Non-pigmented ciliary epithelial cell (primary cell): ENCODE results near the gene BRAT1.
"Not testable (repeated sequence)": the region's sequence is repeated elsewhere in the genome, so short reads cannot be mapped to it uniquely, and the experiment has no call there.

Experiments
- DNase-seq: peaks from one replicate; pipeline ENCODE4 v3.0.0-alpha.2; 2010; ENCODE audit warnings: low read depth

Gene BRAT1

DNA sequence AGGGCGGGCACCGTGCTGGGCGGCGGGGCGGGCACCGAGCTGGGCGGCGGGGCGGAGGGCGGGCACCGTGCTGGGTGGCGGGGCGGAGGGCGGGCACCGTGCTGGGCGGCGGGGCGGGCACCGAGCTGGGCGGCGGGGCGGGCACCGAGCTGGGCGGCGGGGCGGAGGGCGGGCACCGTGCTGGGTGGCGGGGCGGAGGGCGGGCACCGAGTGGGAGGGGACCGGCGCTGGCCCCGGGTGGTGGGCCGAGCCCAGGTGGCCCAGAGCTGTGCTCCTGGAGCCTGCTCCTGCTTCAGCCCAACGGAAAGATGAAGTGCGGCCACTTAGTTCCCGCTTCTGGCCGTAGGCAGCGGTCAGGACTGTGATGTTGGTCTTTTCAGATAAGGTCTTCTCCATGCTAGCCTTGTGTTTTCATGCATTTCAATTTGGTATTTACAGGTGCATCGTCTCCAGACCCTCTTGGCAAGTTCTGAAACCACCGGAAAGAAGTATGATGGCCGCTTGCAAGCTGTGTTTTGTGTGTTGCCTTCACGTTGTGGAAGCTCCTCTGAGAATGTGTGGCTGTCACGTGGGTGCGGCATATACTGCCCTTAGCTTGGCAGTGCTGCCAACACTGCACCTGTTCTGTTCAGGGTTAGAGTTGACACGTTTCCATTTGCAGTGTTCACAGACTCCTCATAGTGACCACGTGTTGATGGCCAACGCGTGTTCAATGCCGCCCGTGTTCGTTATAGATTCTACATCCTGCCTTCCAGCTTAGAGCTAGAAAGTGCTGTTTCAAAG lies 28.7 kb upstream of the BRAT1 start:
- DNase-seq = no peak

- DNase-seq = no peak
Measured at GRCh38 chr7:2582006-2582735, 26.8 kb upstream of the BRAT1 start.

DNA sequence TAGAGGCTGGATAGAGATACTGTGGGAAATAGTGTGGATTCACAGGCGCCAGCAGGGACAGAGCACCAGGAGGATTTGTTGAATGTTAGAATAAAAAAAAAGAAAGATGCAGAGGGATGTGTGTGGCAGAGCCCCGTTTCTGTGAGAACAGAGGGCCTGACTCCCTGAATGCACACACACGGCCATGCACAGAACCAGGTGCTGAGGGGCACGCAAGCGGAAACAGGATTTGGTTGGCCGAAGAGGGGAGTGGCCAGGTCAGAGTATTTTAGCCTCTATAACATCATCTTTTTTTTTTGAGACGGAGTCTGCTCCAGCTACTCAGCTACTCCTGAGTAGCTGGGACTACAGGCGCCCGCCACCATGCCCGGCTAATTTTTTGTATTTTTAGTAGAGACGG lies 25.3 kb upstream of the BRAT1 start:
- DNase-seq = no peak

DNA sequence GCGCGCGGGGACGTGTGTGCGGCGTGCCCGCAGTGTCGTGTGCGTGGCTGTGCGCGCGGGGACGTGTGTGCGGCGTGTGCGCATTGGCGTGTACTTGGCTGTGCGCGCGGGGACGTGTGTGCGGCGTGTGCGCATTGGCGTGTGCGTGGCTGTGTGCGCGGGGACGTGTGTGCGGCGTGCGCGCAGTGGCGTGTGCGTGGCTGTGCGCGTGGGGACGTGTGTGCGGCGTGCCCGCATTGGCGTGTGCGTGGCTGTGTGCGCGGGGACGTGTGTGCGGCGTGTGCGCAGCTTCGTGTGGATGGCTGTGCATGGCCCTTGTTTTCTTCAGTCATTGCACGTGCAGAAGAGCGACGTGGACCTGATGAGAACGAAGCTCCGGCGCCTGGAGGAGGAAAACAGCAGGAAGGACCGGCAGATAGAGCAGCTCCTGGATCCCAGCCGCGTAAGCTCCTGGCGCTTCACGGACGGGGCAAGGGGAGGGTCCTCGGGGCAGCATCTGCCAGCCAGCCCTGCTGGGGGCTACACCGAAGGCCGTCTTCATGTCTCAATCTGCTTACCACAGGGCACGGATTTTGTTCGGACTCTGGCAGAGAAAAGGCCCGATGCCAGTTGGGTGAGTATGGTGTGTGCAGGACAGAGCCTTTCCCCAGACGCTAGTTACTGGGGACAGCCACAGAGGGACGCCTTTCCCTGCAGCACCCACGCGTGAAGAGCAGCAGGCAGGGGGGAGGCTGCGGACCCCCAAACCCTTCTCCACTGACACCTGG lies 22.8 kb upstream of the BRAT1 start:
- no peak for DNase-seq

DNA sequence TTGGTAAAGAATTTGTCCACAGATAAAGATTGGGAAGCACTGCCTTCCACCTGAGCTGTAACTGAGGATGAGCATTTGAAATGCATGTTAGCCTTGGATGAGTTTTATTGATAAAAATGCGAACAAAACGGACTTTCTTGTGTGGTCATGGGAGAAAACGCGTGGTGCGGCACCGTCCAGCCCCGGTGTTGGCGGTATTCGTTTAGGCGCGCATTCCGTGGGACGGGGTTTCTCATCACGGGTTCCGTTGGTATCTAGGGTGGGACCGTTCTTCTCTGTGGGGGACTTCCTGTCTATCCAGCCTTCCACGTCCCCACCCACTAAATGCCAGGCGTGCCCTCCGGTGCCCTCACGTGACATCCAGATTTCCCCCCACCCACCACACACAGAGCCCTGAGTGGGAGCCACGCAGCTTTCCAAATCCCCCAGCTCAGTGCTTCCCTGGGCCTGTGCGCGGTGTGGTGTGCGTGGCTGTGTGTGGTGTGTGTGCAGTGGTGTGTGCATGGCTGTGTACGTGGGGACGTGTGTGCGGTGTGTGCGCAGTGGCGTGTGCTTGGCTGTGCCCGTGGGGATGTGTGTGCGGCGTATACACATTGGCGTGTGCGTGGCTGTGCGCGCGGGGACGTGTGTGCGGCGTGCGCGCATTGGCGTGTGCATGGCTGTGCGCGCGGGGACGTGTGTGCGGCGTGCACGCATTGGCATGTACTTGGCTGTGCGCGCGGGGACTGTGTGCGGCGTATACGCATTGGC lies 21.6 kb upstream of the BRAT1 start:
- DNase-seq = no peak

- no peak for DNase-seq
Measured at GRCh38 chr7:2575733-2576340, 20.5 kb upstream of the BRAT1 start.

GRCh38 chr7:2575046-2575732 lies 19.9 kb upstream of the BRAT1 start:
- no peak for DNase-seq

GRCh38 chr7:2573761-2574160 lies 18.4 kb upstream of the BRAT1 start:
- no peak for DNase-seq

GRCh38 chr7:2572101-2572842 lies 16.9 kb upstream of the BRAT1 start:
- DNase-seq = no peak

DNA sequence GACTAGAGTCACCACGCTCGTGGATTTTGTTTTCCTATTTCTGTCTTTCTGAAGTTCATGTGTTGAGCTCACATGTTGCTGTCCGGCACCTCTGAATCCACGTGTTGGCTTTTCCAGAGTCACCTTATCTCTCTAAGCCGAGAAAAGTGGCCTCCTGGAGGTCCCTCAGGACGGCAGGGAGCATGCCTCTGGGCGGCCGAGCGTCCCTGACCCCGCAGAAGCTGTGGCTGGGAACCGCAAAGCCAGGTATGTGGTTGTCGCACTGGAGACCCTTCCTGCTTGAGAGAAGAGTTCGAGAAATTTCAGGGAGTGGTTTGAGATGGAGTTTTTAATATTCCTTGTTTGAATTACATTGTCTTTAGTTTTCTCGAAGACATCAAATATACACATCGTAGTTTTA lies 16.1 kb upstream of the BRAT1 start:
- DNase-seq = no peak

GRCh38 chr7:2570021-2570420 lies 14.7 kb upstream of the BRAT1 start:
- DNase-seq = no peak

DNA sequence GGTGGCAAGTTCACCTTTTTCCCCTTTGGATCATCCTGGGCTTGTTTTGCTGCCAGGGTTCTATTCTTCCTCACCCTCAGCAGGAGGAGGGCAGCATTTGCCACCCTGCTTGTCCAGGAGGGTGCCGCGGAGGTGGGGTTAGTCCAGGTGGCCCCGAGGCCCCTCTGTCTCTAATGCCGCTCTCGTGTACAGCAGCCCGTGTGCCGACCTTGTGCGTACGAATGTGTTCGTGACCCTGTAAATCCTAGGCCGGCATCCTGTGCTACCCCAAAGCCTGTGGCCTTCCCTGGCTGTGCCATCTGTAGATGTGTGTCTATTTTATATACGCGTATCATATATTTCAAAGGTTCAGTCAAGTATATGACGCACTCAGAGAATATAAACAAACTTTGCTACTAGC lies 14.1 kb upstream of the BRAT1 start:
- no peak for DNase-seq

DNA sequence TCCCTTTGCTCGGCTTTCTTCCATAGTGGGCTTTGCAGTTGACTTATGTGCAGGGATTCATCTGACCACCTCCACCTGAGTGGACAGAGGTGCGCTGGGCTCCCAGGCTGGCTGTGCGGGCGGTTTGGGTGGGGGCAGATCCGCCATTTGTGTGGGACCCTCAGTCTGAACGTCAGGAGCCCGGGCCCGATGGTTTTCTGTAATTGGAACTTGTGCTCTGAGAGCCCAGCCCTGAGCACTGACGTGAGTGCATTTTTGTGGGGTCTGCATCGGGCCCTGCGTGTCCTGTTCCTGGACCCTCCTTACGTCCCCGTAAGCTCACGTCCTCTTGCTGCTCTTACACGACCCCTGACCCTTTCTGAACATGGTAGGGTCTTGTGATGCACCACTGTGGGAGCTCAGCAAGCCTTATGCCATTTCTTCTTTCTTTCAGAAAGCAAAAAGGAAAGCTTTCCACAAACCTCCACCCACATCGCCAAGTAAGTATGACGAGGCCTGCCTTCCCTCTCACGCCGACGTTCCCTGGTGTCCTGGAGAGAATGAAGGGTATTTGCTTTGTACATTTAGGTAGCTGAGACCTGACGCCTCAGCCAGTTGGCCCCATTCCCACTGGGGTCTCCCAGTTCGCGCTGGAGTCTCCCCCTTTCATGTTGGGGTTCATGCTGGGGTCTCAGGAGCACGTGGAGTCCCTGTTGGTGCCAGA lies 13.3 kb upstream of the BRAT1 start:
- no peak for DNase-seq

- DNase-seq = no peak
Measured at GRCh38 chr7:2567679-2568278, 12.5 kb upstream of the BRAT1 start.

DNA sequence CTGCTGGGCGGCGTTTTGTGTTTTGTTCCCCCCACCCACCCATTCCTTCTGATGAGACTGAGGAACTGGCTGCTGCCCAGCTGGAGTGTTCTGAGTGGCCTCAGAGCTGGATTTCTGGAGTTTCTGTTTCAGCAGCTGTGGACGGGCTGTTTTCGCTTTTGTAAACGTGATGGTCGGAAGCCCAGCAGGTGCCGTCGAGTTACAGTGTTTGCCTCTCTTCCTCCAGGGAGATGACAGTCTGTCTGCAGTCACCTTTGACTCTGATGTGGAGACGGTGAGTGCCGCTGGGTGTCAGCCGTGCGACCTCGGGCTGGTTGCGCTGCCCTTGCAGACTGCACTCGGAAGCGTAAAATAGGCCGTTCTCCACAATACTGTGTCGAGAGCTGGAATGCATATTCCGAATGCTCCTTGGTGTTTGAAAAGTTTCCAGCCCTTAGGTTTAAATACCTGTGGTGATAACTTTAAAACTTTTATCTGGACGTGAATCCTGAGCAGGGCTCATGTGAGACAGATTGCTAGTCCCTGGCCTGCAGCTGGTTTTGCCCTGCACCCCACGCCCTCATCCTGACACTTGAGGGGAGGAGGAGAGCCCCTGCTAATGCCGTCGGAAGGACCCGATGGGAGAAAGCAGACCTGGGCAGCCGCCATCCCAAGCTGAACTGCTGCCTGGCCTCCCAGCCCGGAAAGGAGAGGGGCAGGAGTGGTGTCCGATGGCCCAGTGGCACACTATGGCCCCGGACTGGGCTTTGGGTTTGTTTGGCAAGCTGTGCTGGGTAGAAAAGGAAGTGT lies 11.8 kb upstream of the BRAT1 start:
- DNase-seq = no peak

DNA sequence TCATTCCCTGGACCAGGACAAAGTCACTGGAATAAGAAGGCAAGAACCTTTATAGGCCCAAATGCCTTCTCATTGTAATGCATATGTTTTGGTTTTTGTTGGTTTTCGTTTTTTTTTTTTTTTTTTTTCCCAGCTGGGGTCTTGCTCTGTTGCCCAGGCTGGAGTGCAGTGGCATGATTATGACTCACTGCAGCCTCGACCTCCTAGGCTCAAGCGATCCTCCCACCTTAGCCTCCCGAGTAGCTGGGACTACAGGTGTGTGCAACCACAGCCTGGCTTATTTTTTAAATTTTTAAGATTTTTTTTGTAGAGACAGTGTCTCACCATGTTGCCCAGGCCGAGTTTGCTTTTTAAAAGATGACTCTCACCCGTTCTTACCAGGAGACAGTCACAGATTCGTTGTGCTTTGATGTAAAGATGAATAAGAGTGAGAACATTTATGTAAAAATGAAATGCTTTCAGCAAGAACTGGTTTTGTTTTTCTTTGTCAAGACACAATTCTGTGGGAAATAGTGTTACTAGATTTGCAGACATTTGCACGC lies 11.1 kb upstream of the BRAT1 start:
- no peak for DNase-seq

DNA sequence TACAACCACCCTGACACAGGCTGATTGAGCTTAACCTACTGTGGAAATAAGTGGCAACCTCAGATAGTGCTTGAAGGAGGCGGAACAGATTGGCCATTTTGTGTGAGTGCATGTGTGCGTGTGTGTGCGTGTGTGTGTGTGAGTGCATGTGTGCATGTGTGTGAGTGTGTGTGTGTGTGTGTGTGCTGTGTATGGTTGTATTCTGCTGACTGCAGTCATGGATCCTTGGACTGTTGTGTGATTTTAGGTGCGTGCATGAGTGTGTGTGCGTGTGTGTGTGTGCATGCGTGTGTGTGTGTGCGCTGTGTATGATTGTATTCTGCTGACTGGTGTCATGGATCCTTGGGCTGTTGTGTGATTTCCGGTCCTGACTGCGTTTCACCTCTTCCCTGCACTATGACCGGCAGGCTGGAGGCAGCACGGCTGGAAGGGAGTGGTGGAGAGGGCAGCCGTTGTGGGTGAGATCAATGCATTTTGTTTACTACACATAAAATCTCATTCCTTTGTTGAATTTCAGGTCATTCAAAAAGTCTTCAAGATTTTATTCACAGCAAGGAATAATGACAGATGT lies 9.7 kb upstream of the BRAT1 start:
- DNase-seq = no peak

DNA sequence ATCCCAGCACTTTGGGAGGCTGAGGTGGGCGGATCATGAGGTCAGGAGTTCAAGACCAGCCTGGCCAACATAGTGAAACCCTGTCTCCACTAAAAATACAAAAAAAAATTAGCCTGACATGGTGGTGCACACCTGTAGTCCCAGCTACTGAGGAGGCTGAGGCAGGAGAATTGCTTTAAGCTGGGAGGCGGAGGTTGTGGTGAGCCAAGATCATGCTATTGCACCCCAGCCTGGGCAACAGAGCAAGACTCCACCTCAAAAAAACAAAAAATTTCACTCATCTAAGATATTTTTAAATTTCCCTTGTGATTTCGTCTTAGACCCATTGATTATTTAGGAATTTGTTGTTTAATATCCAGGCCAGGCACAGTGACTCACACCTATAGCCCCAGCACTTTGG lies 8.6 kb upstream of the BRAT1 start:
- not testable (repeated sequence) for DNase-seq
